Endometrial microvascular endothelial cells (primary cell): ENCODE measurements around the gene RGL1. TPM values are rescaled to one million over a fixed set of nuclear protein-coding genes. Genes with fewer than 3 reads are reported as not detected.

Experiments
- in situ Hi-C: cut with HindIII; loops from 2 replicates; pipeline ENCODE4 v1.10.0; 2017; ENCODE audit warnings: low sequenced_read_pairs, low pct_unique_long_range_greater_than_20kb; ENCODE audit errors: inconsistent ontology term
- total RNA-seq: library from RNA; depleted of rRNA; stranded (reverse); fragments of >200 nt; gene quantifications from one replicate; pipeline ENCODE4 v1.2.3, GENCODE V29; 2015; ENCODE audit errors: inconsistent ontology term

The RGL1 gene
- total RNA-seq, 1 donor from 2014 or later, result 8.5 TPM

DNA sequence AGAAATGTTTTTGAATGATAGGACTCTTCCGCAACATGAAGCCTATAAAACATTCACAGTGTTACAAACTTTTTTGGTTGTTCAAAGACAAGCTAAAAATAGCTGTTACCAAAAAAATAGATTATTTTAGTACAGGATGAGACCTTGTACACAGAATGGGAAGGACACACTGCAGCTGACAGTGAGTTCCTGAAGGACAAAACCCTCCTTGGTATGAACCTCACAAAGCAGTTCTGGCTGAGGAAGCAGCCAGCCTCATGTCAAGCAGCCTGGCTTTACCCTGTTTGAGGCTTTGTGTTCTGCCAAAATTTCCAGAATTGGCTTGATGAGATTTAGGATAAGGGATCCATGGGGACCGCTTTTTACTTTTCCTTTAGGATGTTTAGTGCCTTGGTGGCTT lies 93.7 kb downstream of the RGL1 start:
- in situ Hi-C loops, result no loop called here

DNA sequence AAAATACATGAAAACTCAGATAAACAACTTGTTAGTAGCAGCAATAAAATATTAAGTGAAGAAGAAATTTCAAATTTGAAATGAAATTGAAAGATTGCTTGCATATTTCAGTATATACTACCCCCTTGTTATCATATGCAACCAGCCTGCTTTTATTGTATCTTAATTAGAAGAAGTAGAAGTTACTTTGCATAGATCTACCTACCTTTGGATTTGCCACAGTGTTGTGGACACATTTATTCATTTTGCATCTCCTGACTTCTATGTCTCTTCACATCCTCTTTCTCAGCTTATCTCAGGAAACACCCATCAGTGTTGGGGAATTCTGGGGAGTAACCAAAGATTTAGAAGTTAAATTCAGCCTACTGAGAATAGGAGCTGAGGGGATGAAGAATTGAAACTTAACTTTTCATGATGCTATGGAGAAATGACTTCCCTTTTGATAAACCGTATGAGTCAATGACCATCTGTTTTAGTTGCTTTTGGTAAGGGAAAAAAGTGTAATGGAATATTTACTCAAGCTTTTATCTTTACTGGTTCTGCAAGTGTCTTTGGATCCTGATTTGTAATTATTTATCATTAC lies 96.9 kb downstream of the RGL1 start:
- in situ Hi-C loops, result no loop called here

DNA sequence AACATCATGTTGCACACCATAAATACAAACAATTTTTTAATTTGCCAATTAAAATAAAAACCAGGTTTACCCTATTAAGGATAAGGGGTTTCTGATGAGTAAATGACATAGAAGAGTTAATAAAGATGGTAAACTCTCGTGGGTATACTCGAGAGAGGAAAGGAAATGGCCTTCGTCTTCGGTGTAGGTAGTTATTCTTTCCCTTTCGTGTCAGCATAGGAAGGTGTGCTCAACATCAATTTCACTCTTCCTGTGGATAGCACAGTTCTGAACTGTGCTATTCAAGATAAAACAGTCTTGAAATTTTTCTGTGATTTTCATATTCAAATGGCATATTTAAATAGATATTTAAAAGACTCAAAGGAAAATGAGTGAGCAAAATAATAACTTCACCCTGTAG lies 98.2 kb downstream of the RGL1 start:
- in situ Hi-C loops, result no loop called here

DNA sequence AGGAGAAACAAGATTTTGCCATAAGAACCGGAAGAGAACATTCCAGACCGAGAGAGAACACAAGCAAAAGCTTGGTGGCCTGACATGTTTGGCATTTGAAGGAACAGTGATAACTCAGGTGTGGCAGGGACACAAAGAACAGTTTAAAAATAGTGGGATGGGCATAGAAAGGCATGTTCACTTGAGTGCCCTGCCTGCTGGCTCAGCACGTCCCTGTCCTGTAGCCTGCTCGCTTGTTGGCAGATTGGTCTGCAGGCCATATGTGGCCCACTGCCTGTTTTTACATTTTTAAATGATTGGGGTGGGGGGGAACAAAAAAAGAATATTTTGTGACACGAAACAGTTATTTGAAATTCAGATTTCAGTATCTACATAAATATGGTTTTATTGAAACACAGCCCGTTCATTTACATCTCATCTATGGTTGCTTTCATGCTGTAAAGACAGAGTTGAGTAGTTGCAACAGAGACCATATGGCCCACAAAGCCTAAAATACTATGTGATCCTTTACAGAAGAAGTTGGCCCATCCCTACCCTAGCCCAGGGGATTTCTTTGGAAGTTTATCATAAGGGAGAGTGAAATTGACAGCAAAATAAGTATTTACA lies 100.7 kb downstream of the RGL1 start:
- in situ Hi-C loops, result no loop called here

DNA sequence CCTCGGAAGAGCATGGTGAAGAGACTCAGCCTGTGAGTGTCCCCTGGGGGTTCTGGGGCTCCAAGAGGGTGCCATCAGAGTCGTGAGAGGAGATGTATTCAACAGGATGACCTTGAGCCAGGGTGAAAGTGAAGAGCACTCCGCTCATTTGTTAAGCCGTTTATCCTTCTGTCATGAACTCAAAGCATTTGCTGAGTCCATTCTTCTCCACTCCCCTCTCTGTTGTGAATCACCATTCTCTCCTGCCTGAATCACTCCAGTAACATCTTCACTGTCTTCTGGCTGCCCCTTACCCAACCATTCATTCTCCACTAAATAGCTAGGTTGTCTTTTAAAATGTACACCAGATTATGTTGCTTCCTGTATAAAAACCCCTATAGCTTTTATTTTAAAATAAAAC lies 102.2 kb downstream of the RGL1 start:
- in situ Hi-C loops, result no loop called here

DNA sequence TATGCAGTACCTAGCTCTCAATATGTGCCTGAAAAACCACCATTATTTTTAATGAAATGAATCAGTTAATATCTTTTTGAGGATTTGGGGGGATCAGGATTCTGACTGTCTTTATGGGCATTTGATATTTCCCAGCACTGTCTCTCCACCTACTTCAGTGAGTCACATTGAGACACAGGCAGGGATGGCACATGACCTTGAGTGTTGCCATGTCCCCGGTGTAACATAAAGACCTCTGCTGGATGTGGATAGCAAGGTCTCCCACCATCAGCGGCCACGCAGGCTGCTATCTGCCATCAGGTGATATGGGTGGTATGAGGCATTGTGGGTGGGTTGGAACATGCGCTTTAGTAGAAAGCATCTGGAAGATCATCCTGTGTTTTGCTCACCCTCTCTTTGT lies 103.2 kb downstream of the RGL1 start:
- in situ Hi-C loops, result no loop called here

DNA sequence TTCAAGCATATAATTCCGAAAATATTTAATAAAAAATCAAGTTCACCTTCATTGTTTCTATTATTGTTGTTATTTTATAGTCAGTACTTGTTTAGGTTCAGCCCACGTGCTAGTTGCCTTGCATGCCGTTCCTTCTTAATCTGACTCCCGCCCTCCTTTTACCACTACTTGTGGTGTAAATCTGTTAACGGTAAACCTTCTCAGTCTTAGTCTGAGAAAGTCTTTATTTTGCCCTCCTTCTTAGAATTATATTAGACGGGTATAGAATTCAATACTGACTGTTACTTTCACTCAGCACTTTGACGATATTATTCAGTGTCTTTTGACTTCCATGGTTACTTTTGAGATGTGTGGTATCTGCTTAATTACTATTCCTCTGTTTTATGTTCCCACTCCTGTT lies 104.8 kb downstream of the RGL1 start:
- in situ Hi-C loops, result loop anchor here (10.0 kb wide), 1 partner anchor 255 kb away; the partner anchor contains the start of gene APOBEC4

DNA sequence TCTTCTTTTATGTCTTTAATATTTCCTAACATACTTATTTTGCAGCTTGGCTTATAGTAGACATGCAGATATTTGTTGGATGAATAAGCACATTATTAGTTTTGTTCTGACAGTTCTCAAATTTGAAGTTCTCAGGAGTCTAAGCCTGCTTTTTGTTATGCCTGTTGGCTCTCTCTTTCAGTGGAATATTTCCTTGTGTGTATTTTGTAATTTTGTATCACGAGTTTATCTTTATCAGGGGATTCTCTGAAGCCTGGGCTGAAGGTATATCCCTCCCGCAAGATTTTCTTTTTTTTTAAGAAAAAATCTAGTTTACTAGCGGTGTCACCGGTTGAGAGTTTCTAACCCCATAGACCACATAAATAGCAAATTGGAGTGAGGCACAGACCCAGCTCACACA lies 105.9 kb downstream of the RGL1 start:
- in situ Hi-C loops, result loop anchor here (10.0 kb wide), 1 partner anchor 256 kb away; the partner anchor contains the start of gene APOBEC4

DNA sequence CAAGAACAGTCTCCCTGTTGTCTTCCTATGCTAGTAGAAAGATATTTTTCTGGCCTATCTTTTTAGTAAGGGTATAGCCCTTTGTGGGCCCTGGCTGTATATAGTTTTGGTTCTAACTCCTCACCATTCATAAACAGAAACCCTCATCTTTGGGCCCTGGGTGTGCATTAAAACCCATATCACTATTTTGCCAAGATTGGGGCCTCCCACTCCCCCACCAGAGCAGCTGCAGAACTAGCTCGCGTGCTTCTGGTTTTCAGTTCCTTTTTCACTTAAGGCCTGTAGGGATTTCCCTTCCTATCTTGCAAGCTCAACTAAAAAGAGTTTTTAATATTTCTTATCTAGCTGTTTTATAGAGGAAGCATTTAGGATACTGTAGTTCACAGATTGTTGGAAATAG lies 106.4 kb downstream of the RGL1 start:
- in situ Hi-C loops, result loop anchor here (10.0 kb wide), 1 partner anchor 256 kb away; the partner anchor contains the start of gene APOBEC4

DNA sequence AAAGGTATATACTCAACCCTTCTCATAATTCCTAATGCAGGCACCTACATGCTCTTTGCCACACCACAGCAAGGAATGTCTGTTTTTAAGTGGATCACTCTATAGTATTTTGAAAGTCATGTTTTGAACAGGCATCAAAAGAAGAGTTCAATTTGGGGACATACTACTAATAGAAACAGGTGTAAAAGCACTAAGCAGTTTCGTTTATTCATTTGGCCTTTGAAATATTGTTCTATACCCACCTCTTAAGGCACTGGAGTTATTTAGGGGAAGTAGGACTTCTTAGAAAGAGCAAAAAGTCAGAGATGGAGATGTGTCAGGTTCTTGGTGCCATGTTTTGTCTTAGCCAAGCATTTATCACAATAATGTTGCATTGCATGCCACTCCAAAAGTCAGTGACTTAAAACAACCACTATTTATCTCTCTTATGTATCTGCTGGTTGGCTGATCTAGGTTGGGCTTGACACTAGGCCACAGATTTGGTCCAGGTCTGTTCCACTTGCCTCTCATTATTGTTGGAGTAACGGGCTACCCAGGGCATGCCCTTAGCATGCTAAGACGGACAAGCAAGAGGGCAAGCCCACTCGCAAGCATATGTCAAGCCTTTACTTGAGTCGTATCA lies 107.5 kb downstream of the RGL1 start:
- in situ Hi-C loops, result loop anchor here (10.0 kb wide), 1 partner anchor 258 kb away; the partner anchor contains the start of gene APOBEC4

DNA sequence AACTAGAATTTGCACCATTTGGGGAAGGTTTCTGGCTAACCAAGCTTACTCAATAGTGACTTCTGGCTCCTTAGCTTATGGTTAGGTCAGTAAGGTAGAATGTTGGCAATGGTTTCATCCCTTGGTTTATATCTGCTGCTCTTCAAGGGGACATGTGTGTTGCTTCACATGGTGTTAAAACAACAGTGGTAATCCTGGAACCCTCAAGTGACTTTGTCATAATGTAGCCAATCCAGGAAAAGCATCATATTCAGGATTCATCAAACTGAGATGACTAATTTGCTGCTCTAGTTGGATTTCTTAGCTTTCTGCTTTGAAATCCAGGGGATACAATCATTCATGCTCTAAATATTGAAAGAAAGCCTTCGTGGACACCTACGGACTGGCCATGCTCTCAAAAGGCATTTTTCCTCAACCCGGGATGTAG lies 108.7 kb downstream of the RGL1 start:
- in situ Hi-C loops, result loop anchor here (10.0 kb wide), 1 partner anchor 259 kb away; the partner anchor contains the start of gene APOBEC4

DNA sequence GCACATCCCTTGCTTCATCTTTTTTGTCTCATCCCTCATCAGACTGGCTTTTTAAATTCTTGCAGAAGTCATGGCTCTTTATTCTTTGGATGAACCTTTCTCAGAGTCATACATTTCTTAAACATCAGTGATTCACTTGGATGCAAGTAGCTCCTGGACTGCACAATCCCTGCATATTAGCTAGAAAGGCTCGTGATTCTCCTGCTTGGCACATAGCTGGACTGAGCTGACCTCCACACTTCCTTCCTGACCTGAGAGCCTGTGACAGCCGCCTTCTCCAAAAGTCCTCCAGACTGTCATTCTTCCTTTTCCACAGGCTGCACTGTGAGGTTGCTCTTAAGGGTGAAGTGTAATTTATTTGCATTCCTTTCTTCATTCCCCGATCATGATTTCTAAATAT lies 109.4 kb downstream of the RGL1 start:
- in situ Hi-C loops, result loop anchor here (10.0 kb wide), 1 partner anchor 259 kb away; the partner anchor contains the start of gene APOBEC4

DNA sequence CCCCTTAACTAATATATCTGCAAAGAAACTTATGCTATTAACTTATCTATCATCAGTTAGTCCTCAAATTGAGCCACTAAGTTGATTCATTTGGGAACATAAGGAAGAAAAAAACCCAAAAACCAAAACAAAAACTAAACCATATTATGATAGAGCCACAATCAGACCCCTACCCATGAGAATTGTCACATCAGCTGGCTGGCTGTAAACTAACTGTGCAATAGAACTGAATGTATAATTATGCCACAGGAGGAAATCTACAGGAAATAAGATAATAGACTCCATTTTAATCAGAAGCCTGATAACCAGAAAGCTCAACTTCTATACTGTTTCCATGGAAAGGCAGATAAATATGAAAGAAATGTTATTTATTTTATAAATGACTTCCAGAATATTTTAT lies 110.0 kb downstream of the RGL1 start:
- in situ Hi-C loops, result loop anchor here (10.0 kb wide), 1 partner anchor 260 kb away; the partner anchor contains the start of gene APOBEC4

DNA sequence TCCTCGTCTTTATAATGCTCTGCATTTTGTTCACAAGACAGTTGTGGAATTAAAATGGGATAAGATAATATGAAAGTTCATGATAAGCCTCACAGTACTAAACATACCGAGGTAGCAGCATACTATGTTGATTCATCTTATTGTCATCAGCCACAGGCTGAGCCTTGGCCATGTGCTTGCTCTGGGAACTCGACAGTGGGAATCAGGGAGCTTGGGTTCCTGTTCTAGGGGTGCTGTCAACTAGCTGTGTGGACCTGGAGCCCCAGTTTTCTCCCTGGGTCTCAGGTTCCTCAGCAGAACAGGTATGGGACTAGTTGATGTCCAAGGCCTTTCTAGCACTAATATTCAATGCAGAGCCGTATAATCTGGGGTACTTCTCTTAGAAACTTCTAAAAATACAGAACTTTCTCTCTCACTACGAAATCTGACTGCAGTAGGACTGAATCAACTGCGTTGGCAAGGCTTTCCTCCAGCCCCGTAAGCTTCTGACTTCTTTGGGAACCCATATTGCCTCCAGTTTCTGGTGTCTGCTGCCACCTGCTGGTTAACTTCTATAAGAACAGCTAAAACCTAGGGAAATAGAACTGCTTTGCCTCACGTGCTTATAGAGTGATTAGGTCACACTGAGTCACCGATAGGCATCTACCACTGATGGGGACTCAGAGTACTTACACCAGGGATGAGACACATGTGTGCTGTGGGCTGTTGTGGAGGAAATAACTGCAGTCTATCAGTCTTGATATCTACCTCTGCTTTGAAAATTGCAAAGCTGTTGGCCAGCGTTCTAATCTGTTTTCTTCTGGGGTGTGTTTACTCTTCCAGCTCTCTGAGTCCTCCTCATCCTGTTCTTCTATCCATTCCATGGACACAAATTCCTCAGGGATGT lies 110.9 kb downstream of the RGL1 start:
- in situ Hi-C loops, result loop anchor here (10.0 kb wide), 1 partner anchor 261 kb away; the partner anchor contains the start of gene APOBEC4

DNA sequence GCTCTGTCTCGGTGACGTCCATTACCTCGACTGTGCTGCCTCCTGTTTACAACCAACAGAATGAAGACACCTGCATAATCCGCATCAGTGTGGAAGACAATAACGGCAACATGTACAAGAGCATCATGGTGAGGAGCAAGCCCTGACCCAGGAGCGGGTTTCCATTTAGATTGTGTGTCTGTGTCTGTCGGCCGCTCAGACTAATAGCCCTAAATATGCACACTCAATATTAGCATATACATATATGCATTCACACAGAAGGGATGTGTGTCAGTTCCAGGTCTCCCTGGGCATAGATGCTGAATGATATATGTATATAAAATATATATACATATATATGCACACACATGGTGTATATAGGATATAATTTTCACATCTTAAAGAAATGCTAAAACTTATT lies 111.7 kb downstream of the RGL1 start:
- in situ Hi-C loops, result loop anchor here (10.0 kb wide), 1 partner anchor 262 kb away; the partner anchor contains the start of gene APOBEC4

DNA sequence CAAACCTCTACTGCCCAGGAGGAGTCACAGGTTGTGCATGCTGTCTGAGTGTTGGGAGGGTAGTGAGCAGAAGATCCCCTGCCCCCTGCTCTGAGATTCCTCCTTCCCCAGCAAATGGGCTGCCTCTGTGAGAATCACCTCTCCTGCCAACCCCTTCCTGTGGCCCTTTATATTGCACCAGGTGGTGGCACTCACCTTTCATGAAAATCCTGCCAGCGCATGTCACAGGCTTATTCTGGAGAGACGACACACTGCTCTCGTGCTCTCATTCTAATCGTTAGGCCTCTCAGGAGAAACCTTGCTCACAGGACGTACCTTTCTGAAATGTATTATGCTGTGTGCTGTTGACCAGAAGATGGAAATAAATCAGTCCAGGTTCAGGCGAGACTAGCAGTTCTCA lies 113.7 kb downstream of the RGL1 start:
- in situ Hi-C loops, result loop anchor here (10.0 kb wide), 1 partner anchor 264 kb away; the partner anchor contains the start of gene APOBEC4

DNA sequence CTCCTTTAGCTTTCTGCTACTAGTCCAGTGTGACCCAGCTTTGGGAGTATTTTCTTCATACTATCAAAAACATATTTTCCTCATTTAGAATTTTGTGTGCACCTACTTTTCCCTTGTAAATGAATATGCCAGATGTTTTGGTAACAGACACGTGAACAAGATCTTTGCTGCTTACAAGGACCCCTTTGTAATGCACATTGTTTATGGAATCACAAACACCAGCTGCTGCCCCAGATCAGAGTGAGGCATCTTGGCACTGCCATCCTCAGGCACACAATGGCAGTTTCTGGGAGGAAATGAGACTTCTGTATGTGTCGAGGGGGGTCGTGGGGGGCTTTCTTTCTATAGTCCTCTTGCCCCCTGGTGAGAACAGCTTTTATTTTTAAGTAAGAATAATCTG lies 115.7 kb downstream of the RGL1 start:
- in situ Hi-C loops, result no loop called here

DNA sequence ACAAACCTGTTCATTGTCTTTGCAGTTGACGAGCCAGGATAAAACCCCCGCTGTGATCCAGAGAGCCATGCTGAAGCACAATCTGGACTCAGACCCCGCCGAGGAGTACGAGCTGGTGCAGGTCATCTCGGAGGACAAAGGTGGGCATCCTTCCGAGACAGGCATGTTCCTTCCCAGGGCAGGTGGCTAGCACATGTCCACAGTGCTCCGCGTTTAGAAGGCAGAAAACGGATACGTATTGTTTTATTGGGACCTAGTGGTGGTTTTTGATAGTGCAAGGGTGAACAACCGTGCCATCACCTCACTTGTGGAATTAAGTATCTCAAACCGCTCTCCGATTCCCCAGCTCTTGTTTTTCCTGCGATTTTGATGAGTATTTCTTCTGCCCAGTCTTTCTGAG lies 117.3 kb downstream of the RGL1 start:
- in situ Hi-C loops, result no loop called here

DNA sequence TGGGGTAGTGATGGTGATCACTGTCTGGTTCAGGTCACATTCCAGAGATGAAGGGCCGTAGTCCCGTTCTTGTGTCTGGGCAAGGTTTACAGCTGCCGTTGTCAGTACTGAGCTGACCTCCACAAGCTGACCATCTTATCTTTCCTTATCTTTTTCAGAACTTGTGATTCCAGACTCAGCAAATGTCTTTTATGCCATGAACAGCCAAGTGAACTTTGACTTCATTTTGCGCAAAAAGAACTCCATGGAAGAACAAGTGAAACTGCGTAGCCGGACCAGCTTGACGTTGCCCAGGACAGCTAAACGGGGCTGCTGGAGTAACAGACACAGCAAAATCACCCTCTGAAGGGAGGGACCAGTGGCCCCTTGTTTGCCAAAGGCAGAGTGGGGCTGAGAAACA lies 121.0 kb downstream of the RGL1 start:
- in situ Hi-C loops, result no loop called here
